HEK293 (cell line): ENCODE measurements around the gene CCDC57.

Experiments used
- CTCF ChIA-PET: fragments of 350-600 bp; formaldehyde crosslinking; extraction: SDS; loops from one replicate; lab custom pipeline; 2021; ENCODE audit warnings: antibody characterized with exemption; lab: Yijun Ruan, JAX
- POLR2A ChIA-PET: fragments of 300-600 bp; formaldehyde crosslinking; extraction: SDS; loops from one replicate; lab custom pipeline; 2020; ENCODE audit warnings: antibody characterized with exemption, inconsistent platforms; lab: Yijun Ruan, JAX
- H3K27ac ChIP-seq: fragments of 200-500 bp; sonication (Bioruptor generic); 2 replicates; pipeline ENCODE4 v1.5.1; 2014; ENCODE audit warnings: low read depth, low read length, control low read depth, inconsistent platforms; ENCODE audit errors: extremely low read depth
- H3K36me3 ChIP-seq, 2 experiments: fragments of 200-500 bp in 1 of 2; sonication (Bioruptor generic) in 1 of 2; 1 replicate in 1 of 2; 2 replicates in 1 of 2; pipeline ENCODE4 v1.5.1; 2014 to 2017; ENCODE audit warnings: inconsistent platforms in 2 of 2, low read length in 2 of 2; ENCODE audit not compliant: control insufficient read depth in 2 of 2, insufficient read depth in 1 of 2
- H3K4me1 ChIP-seq: fragments of 200-500 bp; sonication (Bioruptor generic); 2 replicates; pipeline ENCODE4 v1.5.1; 2014; ENCODE audit warnings: mild to moderate bottlenecking, low read length, inconsistent platforms; ENCODE audit not compliant: control insufficient read depth, insufficient read depth
- H3K4me3 ChIP-seq: 2 replicates; pipeline ENCODE4 v1.5.1; 2011; ENCODE audit warnings: low read depth, mild to moderate bottlenecking, control low read depth, low read length, moderate library complexity
- H3K9me3 ChIP-seq: fragments of 200-500 bp; sonication (Bioruptor generic); 2 replicates; pipeline ENCODE4 v1.5.1; 2014; ENCODE audit warnings: low read depth, low read length, inconsistent platforms; ENCODE audit not compliant: control insufficient read depth, insufficient read depth
- HOXC10 ChIP-seq: sonication (generic); formaldehyde crosslinking; IDR thresholded peaks from 2 replicates; pipeline ENCODE4 v1.8.1; 2023; ENCODE audit warnings: mild to moderate bottlenecking, missing genetic modification reagents
- IKZF3 ChIP-seq: fragments of 450-650 bp; IDR thresholded peaks from 2 replicates; pipeline ENCODE4 v1.5.0; 2018; ENCODE audit warnings: missing biosample characterization, mild to moderate bottlenecking, missing genetic modification characterization, moderate library complexity
- KLF10 ChIP-seq: fragments of 450-650 bp; IDR thresholded peaks from 2 replicates; pipeline ENCODE4 v1.5.1; 2018; ENCODE audit warnings: missing biosample characterization, mild to moderate bottlenecking, missing genetic modification characterization
- MZF1 ChIP-seq: fragments of 450-650 bp; formaldehyde crosslinking; IDR thresholded peaks from 2 replicates; pipeline ENCODE4 v1.5.1; 2017; ENCODE audit warnings: missing biosample characterization, missing genetic modification characterization, borderline replicate concordance
- SP2 ChIP-seq: fragments of 450-650 bp; formaldehyde crosslinking; IDR thresholded peaks from 2 replicates; pipeline ENCODE4 v1.5.1; 2016; ENCODE audit warnings: missing biosample characterization, missing genetic modification characterization
- YY2 ChIP-seq: fragments of 450-650 bp; formaldehyde crosslinking; IDR thresholded peaks from 2 replicates; pipeline ENCODE4 v1.5.1; 2016; ENCODE audit warnings: missing biosample characterization, missing genetic modification characterization
- ZBTB11 ChIP-seq: fragments of 450-650 bp; formaldehyde crosslinking; conservative IDR thresholded peaks from 2 replicates; pipeline ENCODE4 v1.5.1; 2016; ENCODE audit warnings: low read depth, missing biosample characterization, missing genetic modification characterization
- ZBTB20 ChIP-seq: fragments of 450-650 bp; formaldehyde crosslinking; IDR thresholded peaks from 2 replicates; pipeline ENCODE4 v1.5.1; 2016; ENCODE audit warnings: missing biosample characterization, missing genetic modification characterization
- ZEB2 ChIP-seq: fragments of 450-650 bp; formaldehyde crosslinking; IDR thresholded peaks from 2 replicates; pipeline ENCODE4 v1.5.1; 2016; ENCODE audit warnings: missing biosample characterization, missing genetic modification characterization
- ZFHX2 ChIP-seq: fragments of 450-650 bp; formaldehyde crosslinking; conservative IDR thresholded peaks from 2 replicates; pipeline ENCODE4 v1.5.1; 2016; ENCODE audit warnings: missing biosample characterization, missing genetic modification characterization
- ZNF184 ChIP-seq: fragments of 450-650 bp; IDR thresholded peaks from 2 replicates; pipeline ENCODE4 v1.5.1; 2018; ENCODE audit warnings: missing biosample characterization, mild to moderate bottlenecking, missing genetic modification characterization
- ZNF248 ChIP-seq: fragments of 450-650 bp; formaldehyde crosslinking; IDR thresholded peaks from 2 replicates; pipeline ENCODE4 v1.5.1; 2017; ENCODE audit warnings: missing biosample characterization, missing genetic modification characterization
- ZNF37A ChIP-seq: fragments of 450-650 bp; IDR thresholded peaks from 2 replicates; pipeline ENCODE4 v1.5.1; 2018; ENCODE audit warnings: missing biosample characterization, missing genetic modification characterization
- ZNF561 ChIP-seq: fragments of 450-650 bp; IDR thresholded peaks from 2 replicates; pipeline ENCODE4 v1.5.1; 2018; ENCODE audit warnings: missing biosample characterization, missing genetic modification characterization, borderline replicate concordance
- ZNF596 ChIP-seq: fragments of 450-650 bp; IDR thresholded peaks from 2 replicates; pipeline ENCODE4 v1.5.0; 2018; ENCODE audit warnings: missing biosample characterization, mild to moderate bottlenecking, missing genetic modification characterization, moderate library complexity
- ZNF629 ChIP-seq: fragments of 450-650 bp; formaldehyde crosslinking; IDR thresholded peaks from 2 replicates; pipeline ENCODE4 v1.5.1; 2017; ENCODE audit warnings: missing biosample characterization, missing genetic modification characterization
- ZNF660 ChIP-seq: fragments of 450-650 bp; IDR thresholded peaks from 2 replicates; pipeline ENCODE4 v1.5.1; 2018; ENCODE audit warnings: missing biosample characterization, mild to moderate bottlenecking, missing genetic modification characterization
- ZNF677 ChIP-seq: fragments of 450-650 bp; IDR thresholded peaks from 2 replicates; pipeline ENCODE4 v1.5.0; 2018; ENCODE audit warnings: missing biosample characterization, mild to moderate bottlenecking, missing genetic modification characterization, moderate library complexity
- ZSCAN30 ChIP-seq: fragments of 450-650 bp; IDR thresholded peaks from 2 replicates; pipeline ENCODE4 v1.5.1; 2018; ENCODE audit warnings: missing biosample characterization, mild to moderate bottlenecking, missing genetic modification characterization, moderate library complexity
- ZSCAN5A ChIP-seq: fragments of 450-650 bp; formaldehyde crosslinking; IDR thresholded peaks from 2 replicates; pipeline ENCODE4 v1.5.1; 2016; ENCODE audit warnings: missing biosample characterization, missing genetic modification characterization
- TF ChIP-seq, protein P1 (sequence below): fragments of 450-650 bp; IDR thresholded peaks from 2 replicates; pipeline ENCODE4 v1.5.1; 2018; ENCODE audit warnings: missing biosample characterization, mild to moderate bottlenecking, missing genetic modification characterization
- TF ChIP-seq, protein P2 (sequence below): fragments of 450-650 bp; formaldehyde crosslinking; IDR thresholded peaks from 2 replicates; pipeline ENCODE4 v1.5.1; 2016; ENCODE audit warnings: missing biosample characterization, missing genetic modification characterization
- TF ChIP-seq, protein P3 (sequence below): fragments of 450-650 bp; formaldehyde crosslinking; IDR thresholded peaks from 2 replicates; pipeline ENCODE4 v1.5.1; 2016; ENCODE audit warnings: missing biosample characterization, missing genetic modification characterization

CCDC57 gene

GRCh38 chr17:82098939-82099763 is 113.5 kb downstream of the CCDC57 start (continued):
- TF ChIP-seq ZEB2 (tag by site-specific recombination) (peak; percentile 36; the same call in 1 of the 2 replicates), ZFHX2 (tag by site-specific recombination) (peak; percentile 76)
- TF ChIP-seq, all 188 proteins: peak for 35

DNA sequence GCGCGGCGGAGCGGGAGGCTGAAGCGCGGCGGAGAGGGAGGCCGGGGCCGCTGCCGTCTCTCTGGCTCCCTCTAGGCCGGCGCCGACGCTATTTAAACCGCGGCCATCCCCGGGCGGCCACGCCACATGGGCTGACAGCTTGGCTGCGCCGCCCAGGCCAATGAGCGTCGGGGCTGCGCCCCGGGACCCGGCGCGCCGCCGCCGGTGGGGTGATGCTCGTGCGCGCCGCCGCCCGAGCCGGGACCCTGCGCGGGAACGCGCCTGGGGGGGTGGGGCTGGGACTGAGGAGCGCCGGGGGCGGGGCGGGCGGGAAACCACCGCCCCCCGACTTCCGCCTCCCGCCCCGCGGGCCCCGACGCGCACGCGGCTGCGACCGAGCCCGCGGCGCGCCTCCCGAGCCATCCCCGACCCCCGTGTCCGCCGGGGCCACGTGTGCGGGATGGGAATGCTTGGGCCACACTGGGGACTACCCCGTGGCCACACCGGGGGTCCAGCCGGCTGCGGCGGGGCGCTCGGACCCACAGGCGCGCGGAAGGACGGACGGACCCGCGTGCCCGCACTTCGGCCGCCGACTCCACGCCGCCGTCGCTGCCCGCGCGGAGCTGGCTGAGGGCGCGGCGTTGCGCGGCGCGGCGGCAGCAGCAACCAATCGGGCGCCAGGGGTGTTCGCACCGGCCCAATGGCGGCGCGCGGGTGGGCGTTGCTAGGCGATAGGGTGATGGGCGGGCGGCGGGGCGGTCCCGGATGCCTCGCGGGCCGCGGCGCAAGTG is 114.3 kb downstream of the CCDC57 start, which contains the start of gene FASN:
FASN (minus strand) TSS at position 68 of the 770 bp plus-strand sequence. CDS start 1,791 bp downstream, outside the sequence.
- TF ChIP-seq KLF10 (peak; percentile 96), ZNF677 (tag by site-specific recombination) (peak; percentile 40; the same call in 1 of the 2 replicates), MZF1 (tag by site-specific recombination) (no peak; the same call in 1 of the 2 replicates), ZSCAN5A (no peak), HOXC10 (CRISPR knock-in tag) (0 out of 2 replicates have a peak, but pooled peaks have one; percentile 81), ZNF248 (no peak), ZSCAN30 (peak; percentile 18), IKZF3 (tag by site-specific recombination) (peak; percentile 59; the same call in 1 of the 2 replicates), ZNF596 (tag by site-specific recombination) (peak; percentile 8; the same call in 1 of the 2 replicates), ZNF561 (0 out of 2 replicates have a peak, but pooled peaks have one; percentile 3), ZNF629 (tag by site-specific recombination) (no peak), ZNF184 (tag by site-specific recombination) (0 out of 2 replicates have a peak, but pooled peaks have one; percentile 10), ZBTB20 (tag by site-specific recombination) (peak; percentile 49; the same call in 1 of the 2 replicates), SP2 (peak; percentile 60), ZBTB11 (tag by site-specific recombination) (0 out of 2 replicates have a peak, but pooled peaks have one; percentile 6), ZNF660 (tag by site-specific recombination) (peak; percentile 30), YY2 (tag by site-specific recombination) (no peak), ZNF37A (tag by site-specific recombination) (peak; percentile 11; the same call in 1 of the 2 replicates)
- TF ChIP-seq, protein P1, sequence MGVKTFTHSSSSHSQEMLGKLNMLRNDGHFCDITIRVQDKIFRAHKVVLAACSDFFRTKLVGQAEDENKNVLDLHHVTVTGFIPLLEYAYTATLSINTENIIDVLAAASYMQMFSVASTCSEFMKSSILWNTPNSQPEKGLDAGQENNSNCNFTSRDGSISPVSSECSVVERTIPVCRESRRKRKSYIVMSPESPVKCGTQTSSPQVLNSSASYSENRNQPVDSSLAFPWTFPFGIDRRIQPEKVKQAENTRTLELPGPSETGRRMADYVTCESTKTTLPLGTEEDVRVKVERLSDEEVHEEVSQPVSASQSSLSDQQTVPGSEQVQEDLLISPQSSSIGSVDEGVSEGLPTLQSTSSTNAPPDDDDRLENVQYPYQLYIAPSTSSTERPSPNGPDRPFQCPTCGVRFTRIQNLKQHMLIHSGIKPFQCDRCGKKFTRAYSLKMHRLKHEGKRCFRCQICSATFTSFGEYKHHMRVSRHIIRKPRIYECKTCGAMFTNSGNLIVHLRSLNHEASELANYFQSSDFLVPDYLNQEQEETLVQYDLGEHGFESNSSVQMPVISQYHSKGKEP (tag by site-specific recombination) = peak; percentile 40; the same call in 1 of the 2 replicates
- TF ChIP-seq, protein P2, sequence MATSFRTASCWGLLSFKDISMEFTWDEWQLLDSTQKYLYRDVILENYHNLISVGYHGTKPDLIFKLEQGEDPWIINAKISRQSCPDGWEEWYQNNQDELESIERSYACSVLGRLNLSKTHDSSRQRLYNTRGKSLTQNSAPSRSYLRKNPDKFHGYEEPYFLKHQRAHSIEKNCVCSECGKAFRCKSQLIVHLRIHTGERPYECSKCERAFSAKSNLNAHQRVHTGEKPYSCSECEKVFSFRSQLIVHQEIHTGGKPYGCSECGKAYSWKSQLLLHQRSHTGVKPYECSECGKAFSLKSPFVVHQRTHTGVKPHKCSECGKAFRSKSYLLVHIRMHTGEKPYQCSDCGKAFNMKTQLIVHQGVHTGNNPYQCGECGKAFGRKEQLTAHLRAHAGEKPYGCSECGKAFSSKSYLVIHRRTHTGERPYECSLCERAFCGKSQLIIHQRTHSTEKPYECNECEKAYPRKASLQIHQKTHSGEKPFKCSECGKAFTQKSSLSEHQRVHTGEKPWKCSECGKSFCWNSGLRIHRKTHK (tag by site-specific recombination) = no peak
- TF ChIP-seq, protein P3, sequence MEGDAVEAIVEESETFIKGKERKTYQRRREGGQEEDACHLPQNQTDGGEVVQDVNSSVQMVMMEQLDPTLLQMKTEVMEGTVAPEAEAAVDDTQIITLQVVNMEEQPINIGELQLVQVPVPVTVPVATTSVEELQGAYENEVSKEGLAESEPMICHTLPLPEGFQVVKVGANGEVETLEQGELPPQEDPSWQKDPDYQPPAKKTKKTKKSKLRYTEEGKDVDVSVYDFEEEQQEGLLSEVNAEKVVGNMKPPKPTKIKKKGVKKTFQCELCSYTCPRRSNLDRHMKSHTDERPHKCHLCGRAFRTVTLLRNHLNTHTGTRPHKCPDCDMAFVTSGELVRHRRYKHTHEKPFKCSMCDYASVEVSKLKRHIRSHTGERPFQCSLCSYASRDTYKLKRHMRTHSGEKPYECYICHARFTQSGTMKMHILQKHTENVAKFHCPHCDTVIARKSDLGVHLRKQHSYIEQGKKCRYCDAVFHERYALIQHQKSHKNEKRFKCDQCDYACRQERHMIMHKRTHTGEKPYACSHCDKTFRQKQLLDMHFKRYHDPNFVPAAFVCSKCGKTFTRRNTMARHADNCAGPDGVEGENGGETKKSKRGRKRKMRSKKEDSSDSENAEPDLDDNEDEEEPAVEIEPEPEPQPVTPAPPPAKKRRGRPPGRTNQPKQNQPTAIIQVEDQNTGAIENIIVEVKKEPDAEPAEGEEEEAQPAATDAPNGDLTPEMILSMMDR (tag by site-specific recombination) = peak; percentile 69; the same call in 1 of the 2 replicates
- Histone ChIP-seq H3K27ac (peak within 1 kb of the TSS; percentile 99), H3K9me3 (no peaks in the 10 kb centered on the region), H3K4me1 (0 out of 2 replicates have a peak, but pooled peaks cover 7% of the 10 kb centered on the region), H3K36me3 (peaks cover 8 to 35% of the 10 kb centered on the region in 2 experiments; a peak in 2 of 3 replicates), H3K4me3 (peak within 1 kb of the TSS; percentile 84)
- POLR2A ChIA-PET = interaction anchor here (0.6 to 3.9 kb wide), 18 partner anchors 8 to 265 kb away, joined by 3 to 18 read pairs (median 4); partner anchors contain the start of genes CENPX, DCXR, GPS1 and LRRC45
- CTCF ChIA-PET = interaction anchor here (0.6 to 1.1 kb wide), 4 partner anchors 57 to 385 kb away, joined by 3 to 5 read pairs (median 4); partner anchors contain the start of gene DCXR
